HEK293 (cell line): ENCODE results near the gene ST6GAL1.

Source experiments
- CTCF ChIA-PET: fragments of 350-600 bp; formaldehyde crosslinking; extraction: SDS; loops from one replicate; lab custom pipeline; 2021; ENCODE audit warnings: antibody characterized with exemption; lab: Yijun Ruan, JAX
- POLR2A ChIA-PET: fragments of 300-600 bp; formaldehyde crosslinking; extraction: SDS; loops from one replicate; lab custom pipeline; 2020; ENCODE audit warnings: antibody characterized with exemption, inconsistent platforms; lab: Yijun Ruan, JAX
- H3K27ac ChIP-seq: fragments of 200-500 bp; sonication (Bioruptor generic); 2 replicates; pipeline ENCODE4 v1.5.1; 2014; ENCODE audit warnings: low read depth, low read length, control low read depth, inconsistent platforms; ENCODE audit errors: extremely low read depth
- H3K36me3 ChIP-seq, 2 experiments: fragments of 200-500 bp in 1 of 2; sonication (Bioruptor generic) in 1 of 2; 1 replicate in 1 of 2; 2 replicates in 1 of 2; pipeline ENCODE4 v1.5.1; 2014 to 2017; ENCODE audit warnings: inconsistent platforms in 2 of 2, low read length in 2 of 2; ENCODE audit not compliant: control insufficient read depth in 2 of 2, insufficient read depth in 1 of 2
- H3K4me1 ChIP-seq: fragments of 200-500 bp; sonication (Bioruptor generic); 2 replicates; pipeline ENCODE4 v1.5.1; 2014; ENCODE audit warnings: mild to moderate bottlenecking, low read length, inconsistent platforms; ENCODE audit not compliant: control insufficient read depth, insufficient read depth
- H3K4me3 ChIP-seq: 2 replicates; pipeline ENCODE4 v1.5.1; 2011; ENCODE audit warnings: low read depth, mild to moderate bottlenecking, control low read depth, low read length, moderate library complexity
- H3K9me3 ChIP-seq: fragments of 200-500 bp; sonication (Bioruptor generic); 2 replicates; pipeline ENCODE4 v1.5.1; 2014; ENCODE audit warnings: low read depth, low read length, inconsistent platforms; ENCODE audit not compliant: control insufficient read depth, insufficient read depth
- BCL11B ChIP-seq: fragments of 450-650 bp; formaldehyde crosslinking; IDR thresholded peaks from 2 replicates; pipeline ENCODE4 v1.5.1; 2016; ENCODE audit warnings: low read depth, missing biosample characterization, missing genetic modification characterization
- KLF1 ChIP-seq: fragments of 450-650 bp; formaldehyde crosslinking; IDR thresholded peaks from 2 replicates; pipeline ENCODE4 v1.5.1; 2016; ENCODE audit warnings: missing biosample characterization, missing genetic modification characterization
- MZF1 ChIP-seq: fragments of 450-650 bp; formaldehyde crosslinking; IDR thresholded peaks from 2 replicates; pipeline ENCODE4 v1.5.1; 2017; ENCODE audit warnings: missing biosample characterization, missing genetic modification characterization, borderline replicate concordance
- PRDM1 ChIP-seq: fragments of 450-650 bp; formaldehyde crosslinking; IDR thresholded peaks from 2 replicates; pipeline ENCODE4; 2016; ENCODE audit warnings: missing biosample characterization, missing genetic modification characterization
- SP3 ChIP-seq: fragments of 450-650 bp; formaldehyde crosslinking; IDR thresholded peaks from 2 replicates; pipeline ENCODE4 v1.5.1; 2016; ENCODE audit warnings: missing biosample characterization, missing genetic modification characterization
- ZEB2 ChIP-seq: fragments of 450-650 bp; formaldehyde crosslinking; IDR thresholded peaks from 2 replicates; pipeline ENCODE4 v1.5.1; 2016; ENCODE audit warnings: missing biosample characterization, missing genetic modification characterization
- ZNF138 ChIP-seq: fragments of 450-650 bp; formaldehyde crosslinking; IDR thresholded peaks from 2 replicates; pipeline ENCODE4 v1.5.1; 2016; ENCODE audit warnings: missing biosample characterization, missing genetic modification characterization, borderline replicate concordance
- ZNF324 ChIP-seq: fragments of 450-650 bp; formaldehyde crosslinking; IDR thresholded peaks from 2 replicates; pipeline ENCODE4 v1.5.1; 2016; ENCODE audit warnings: missing biosample characterization, missing genetic modification characterization
- ZNF37A ChIP-seq: fragments of 450-650 bp; IDR thresholded peaks from 2 replicates; pipeline ENCODE4 v1.5.1; 2018; ENCODE audit warnings: missing biosample characterization, missing genetic modification characterization
- ZNF473 ChIP-seq: fragments of 450-650 bp; formaldehyde crosslinking; IDR thresholded peaks from 2 replicates; pipeline ENCODE4 v1.5.1; 2017; ENCODE audit warnings: missing biosample characterization, missing genetic modification characterization
- ZNF549 ChIP-seq: fragments of 450-650 bp; IDR thresholded peaks from 2 replicates; pipeline ENCODE4 v1.5.1; 2018; ENCODE audit warnings: missing biosample characterization, missing genetic modification characterization, mild to moderate bottlenecking, inconsistent platforms, moderate library complexity
- ZNF558 ChIP-seq: fragments of 450-650 bp; formaldehyde crosslinking; IDR thresholded peaks from 2 replicates; pipeline ENCODE4 v1.5.1; 2016; ENCODE audit warnings: missing biosample characterization, missing genetic modification characterization
- ZNF626 ChIP-seq: fragments of 450-650 bp; sonication (Bioruptor Pico); formaldehyde crosslinking; IDR thresholded peaks from 2 replicates; pipeline ENCODE4 v1.5.1; 2018; ENCODE audit warnings: missing biosample characterization, missing genetic modification characterization, inconsistent platforms
- ZNF654 ChIP-seq: fragments of 450-650 bp; formaldehyde crosslinking; IDR thresholded peaks from 2 replicates; pipeline ENCODE4 v1.5.1; 2016; ENCODE audit warnings: low read depth, missing biosample characterization, missing genetic modification characterization
- ZNF660 ChIP-seq: fragments of 450-650 bp; IDR thresholded peaks from 2 replicates; pipeline ENCODE4 v1.5.1; 2018; ENCODE audit warnings: missing biosample characterization, mild to moderate bottlenecking, missing genetic modification characterization
- TF ChIP-seq, protein P1 (sequence below): fragments of 450-650 bp; formaldehyde crosslinking; IDR thresholded peaks from 2 replicates; pipeline ENCODE4 v1.5.1; 2016; ENCODE audit warnings: missing biosample characterization, missing genetic modification characterization
- TF ChIP-seq, protein P2 (sequence below): IDR thresholded peaks from 2 replicates; pipeline ENCODE4 v1.6.1; 2011; ENCODE audit warnings: mild to moderate bottlenecking, low read depth, low read length, borderline replicate concordance
- TF ChIP-seq, protein P3 (sequence below): fragments of 450-650 bp; formaldehyde crosslinking; IDR thresholded peaks from 2 replicates; pipeline ENCODE4 v1.5.1; 2016; ENCODE audit warnings: missing biosample characterization, missing genetic modification characterization, low read depth
- TF ChIP-seq, protein P4 (sequence below): fragments of 450-650 bp; formaldehyde crosslinking; IDR thresholded peaks from 2 replicates; pipeline ENCODE4 v1.5.1; 2016; ENCODE audit warnings: missing biosample characterization, missing genetic modification characterization

ST6GAL1 gene

DNA sequence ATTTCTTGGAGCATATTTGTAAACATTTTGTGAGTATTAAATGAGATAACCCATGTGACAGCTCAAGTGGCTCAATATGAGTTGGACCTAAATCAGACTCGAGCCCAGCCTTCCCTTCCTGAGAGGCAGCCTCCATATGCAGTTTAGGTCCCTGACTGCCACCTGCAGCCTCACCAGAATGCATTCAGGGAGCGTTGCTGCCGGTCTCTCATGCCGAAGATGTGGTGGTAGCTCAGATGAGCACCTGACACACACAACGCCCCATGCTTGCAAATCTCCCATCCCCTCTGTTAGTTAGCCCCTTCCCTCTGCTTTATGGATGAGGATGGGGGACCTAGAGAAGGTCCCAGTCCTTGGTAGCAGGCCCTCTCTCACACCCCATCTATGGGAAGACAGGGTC lies 9.2 kb downstream of the ST6GAL1 start:
- ChIA-PET POLR2A (no interaction called here), CTCF (interaction anchor here (0.6 kb wide), 1 partner anchor 11 kb away, joined by 3 read pairs; no protein-coding TSS in a partner anchor)
- Histone ChIP-seq H3K36me3 (no peaks in the 10 kb centered on the region), H3K27ac (no peak overlapping the region), H3K4me3 (no peak overlapping the region), H3K9me3 (no peaks in the 10 kb centered on the region)
- TF ChIP-seq ZEB2 = no peak
- no peak for TF ChIP-seq ZNF473 (tag by site-specific recombination)
- TF ChIP-seq BCL11B (tag by site-specific recombination) = no peak
- TF ChIP-seq, protein P1, sequence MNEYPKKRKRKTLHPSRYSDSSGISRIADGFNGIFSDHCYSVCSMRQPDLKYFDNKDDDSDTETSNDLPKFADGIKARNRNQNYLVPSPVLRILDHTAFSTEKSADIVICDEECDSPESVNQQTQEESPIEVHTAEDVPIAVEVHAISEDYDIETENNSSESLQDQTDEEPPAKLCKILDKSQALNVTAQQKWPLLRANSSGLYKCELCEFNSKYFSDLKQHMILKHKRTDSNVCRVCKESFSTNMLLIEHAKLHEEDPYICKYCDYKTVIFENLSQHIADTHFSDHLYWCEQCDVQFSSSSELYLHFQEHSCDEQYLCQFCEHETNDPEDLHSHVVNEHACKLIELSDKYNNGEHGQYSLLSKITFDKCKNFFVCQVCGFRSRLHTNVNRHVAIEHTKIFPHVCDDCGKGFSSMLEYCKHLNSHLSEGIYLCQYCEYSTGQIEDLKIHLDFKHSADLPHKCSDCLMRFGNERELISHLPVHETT (tag by site-specific recombination) = no peak
- no peak for TF ChIP-seq KLF1 (tag by site-specific recombination)
- TF ChIP-seq, all 188 proteins: peak for 0
- no peaks in the 10 kb centered on the region for H3K4me1 ChIP-seq

DNA sequence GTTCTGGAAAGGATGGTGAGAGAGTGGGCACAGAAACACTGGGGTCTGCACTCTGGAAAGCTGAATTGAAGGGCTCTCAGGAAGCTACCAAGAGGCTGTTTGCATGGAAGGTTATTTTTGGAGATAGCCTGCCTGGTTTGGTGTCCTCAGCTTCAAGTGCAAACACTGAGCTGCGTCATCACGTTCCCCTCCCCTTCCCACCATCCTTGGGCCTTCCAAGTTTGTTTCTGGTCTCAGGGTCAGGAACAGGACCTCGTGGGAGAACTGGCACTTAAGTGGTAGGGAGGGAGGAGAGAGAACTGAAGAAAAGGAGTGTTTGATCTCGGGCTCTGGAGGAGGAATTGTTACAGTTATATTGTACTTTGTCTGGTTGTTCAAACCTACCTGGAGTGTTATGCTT lies 10.6 kb downstream of the ST6GAL1 start:
- POLR2A ChIA-PET = no interaction called here
- no peak overlapping the region for H3K27ac ChIP-seq
- CTCF ChIA-PET = no interaction called here
- H3K36me3 ChIP-seq = no peaks in the 10 kb centered on the region
- no peaks in the 10 kb centered on the region for H3K9me3 ChIP-seq
- no peak overlapping the region for H3K4me3 ChIP-seq
- TF ChIP-seq ZNF654 (no peak), ZNF626 (tag by site-specific recombination) (no peak), MZF1 (no peak), ZNF37A (no peak)
- TF ChIP-seq, protein P2, sequence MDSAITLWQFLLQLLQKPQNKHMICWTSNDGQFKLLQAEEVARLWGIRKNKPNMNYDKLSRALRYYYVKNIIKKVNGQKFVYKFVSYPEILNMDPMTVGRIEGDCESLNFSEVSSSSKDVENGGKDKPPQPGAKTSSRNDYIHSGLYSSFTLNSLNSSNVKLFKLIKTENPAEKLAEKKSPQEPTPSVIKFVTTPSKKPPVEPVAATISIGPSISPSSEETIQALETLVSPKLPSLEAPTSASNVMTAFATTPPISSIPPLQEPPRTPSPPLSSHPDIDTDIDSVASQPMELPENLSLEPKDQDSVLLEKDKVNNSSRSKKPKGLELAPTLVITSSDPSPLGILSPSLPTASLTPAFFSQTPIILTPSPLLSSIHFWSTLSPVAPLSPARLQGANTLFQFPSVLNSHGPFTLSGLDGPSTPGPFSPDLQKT = no peak
- no peaks in the 10 kb centered on the region for H3K4me1 ChIP-seq

DNA sequence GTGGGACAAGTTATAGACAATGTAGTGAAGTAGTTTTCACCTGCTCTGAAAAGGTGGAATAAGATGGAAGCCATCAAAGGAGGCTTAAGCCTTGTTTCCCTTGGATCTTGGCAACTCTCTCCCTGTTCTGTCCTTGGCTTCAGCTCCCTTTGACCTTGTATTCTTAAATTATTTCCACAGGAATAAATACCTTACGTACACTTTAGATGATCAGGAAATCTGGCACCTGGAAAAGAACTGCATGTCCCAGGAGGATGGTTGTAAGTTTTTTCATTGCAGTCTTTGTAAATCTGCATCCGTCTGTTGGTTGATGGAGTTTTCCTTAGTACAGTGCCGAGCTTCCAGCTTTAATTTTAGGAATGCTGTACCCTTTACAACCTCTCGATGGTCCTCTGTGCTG lies 11.8 kb downstream of the ST6GAL1 start:
- CTCF ChIA-PET = no interaction called here
- POLR2A ChIA-PET = no interaction called here
- no peak overlapping the region for H3K27ac ChIP-seq
- H3K4me1 ChIP-seq = no peaks in the 10 kb centered on the region
- TF ChIP-seq, protein P3, sequence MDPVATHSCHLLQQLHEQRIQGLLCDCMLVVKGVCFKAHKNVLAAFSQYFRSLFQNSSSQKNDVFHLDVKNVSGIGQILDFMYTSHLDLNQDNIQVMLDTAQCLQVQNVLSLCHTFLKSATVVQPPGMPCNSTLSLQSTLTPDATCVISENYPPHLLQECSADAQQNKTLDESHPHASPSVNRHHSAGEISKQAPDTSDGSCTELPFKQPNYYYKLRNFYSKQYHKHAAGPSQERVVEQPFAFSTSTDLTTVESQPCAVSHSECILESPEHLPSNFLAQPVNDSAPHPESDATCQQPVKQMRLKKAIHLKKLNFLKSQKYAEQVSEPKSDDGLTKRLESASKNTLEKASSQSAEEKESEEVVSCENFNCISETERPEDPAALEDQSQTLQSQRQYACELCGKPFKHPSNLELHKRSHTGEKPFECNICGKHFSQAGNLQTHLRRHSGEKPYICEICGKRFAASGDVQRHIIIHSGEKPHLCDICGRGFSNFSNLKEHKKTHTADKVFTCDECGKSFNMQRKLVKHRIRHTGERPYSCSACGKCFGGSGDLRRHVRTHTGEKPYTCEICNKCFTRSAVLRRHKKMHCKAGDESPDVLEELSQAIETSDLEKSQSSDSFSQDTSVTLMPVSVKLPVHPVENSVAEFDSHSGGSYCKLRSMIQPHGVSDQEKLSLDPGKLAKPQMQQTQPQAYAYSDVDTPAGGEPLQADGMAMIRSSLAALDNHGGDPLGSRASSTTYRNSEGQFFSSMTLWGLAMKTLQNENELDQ (tag by site-specific recombination) = no peak
- TF ChIP-seq, protein P4, sequence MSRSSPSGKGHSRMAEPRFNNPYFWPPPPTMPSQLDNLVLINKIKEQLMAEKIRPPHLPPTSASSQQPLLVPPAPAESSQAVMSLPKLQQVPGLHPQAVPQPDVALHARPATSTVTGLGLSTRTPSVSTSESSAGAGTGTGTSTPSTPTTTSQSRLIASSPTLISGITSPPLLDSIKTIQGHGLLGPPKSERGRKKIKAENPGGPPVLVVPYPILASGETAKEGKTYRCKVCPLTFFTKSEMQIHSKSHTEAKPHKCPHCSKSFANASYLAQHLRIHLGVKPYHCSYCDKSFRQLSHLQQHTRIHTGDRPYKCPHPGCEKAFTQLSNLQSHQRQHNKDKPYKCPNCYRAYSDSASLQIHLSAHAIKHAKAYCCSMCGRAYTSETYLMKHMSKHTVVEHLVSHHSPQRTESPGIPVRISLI (tag by site-specific recombination) = no peak
- TF ChIP-seq SP3 (tag by site-specific recombination) (no peak), ZNF558 (tag by site-specific recombination) (no peak), PRDM1 (no peak), ZNF138 (no peak), ZNF660 (tag by site-specific recombination) (no peak), ZNF324 (tag by site-specific recombination) (no peak), ZNF549 (no peak)
- no peak overlapping the region for H3K4me3 ChIP-seq
- no peaks in the 10 kb centered on the region for H3K9me3 ChIP-seq
- no peaks in the 10 kb centered on the region for H3K36me3 ChIP-seq
